Umbilical cord (tissue), 2 donors: ENCODE results near the gene LGI1. TPM values are rescaled to one million over a fixed set of nuclear protein-coding genes. Genes with fewer than 3 reads are reported as not detected.

Experiments used
- DNase-seq: peaks from one replicate; pipeline ENCODE4 v3.0.0-alpha.2; 2015; ENCODE audit warnings: low spot score
- total RNA-seq: library from RNA; depleted of rRNA; stranded (reverse); fragments of >200 nt; gene quantifications from one replicate; pipeline ENCODE4 v1.2.3, GENCODE V29; 2014; ENCODE audit warnings: low replicate concordance; ENCODE audit not compliant: insufficient read depth

The LGI1 gene
- total RNA-seq: 9.4 TPM

DNA sequence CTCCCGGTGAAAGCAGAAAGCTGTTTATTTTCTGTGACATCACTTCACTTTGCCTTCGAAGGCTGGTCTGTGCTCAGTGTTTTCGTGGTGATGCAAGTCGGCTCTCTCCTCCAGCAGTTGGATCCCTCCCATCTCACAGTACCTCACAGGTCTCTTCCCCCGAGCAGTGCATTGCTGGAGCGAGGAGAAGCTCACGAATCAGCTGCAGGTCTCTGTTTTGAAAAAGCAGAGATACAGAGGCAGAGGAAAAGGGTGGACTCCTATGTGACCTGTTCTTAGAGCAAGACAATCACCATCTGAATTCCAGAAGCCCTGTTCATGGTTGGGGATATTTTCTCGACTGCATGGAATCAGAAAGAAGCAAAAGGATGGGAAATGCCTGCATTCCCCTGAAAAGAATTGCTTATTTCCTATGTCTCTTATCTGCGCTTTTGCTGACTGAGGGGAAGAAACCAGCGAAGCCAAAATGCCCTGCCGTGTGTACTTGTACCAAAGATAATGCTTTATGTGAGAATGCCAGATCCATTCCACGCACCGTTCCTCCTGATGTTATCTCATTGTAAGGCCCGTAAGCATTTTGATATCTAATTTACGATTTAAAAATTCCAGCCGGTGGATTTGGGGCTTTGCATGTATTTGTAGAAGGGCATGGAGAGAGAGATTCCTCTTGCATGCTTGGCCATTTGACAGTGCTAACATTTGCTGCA lies at the start of gene LGI1:
LGI1 (plus strand) TSS at position 136 of the 707 bp plus-strand sequence; CDS start at position 345, 209 bp downstream.
- DNase-seq: peak; percentile 65

DNA sequence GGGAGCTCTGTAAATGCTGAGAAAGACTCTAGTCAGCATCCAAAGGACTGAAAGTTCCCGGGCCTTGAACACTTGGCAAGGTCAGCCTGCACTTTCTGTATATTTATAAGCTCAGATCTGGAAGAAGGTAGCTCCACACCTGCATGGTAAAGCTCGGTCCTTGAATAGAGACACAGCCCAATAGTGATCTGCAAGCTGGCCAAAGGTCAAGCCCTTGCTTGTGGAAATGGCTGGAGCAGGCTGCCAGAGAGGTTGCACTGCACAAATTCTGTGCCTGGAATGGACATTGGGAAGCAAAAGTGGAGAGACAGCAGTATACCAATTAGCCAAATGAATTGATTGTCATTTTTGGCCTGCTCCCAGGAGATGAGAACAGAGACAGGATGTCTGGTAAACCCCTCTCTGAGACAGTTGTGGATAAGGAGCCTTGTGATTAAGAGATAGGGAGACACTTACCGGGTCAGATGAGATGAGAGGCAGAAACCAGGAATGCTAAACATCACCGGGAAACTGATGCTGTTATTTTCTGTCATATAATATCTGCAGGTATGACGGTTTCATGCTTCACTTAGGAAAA lies 47.3 kb upstream of the LGI1 start:
- DNase-seq: peak; percentile 18

DNA sequence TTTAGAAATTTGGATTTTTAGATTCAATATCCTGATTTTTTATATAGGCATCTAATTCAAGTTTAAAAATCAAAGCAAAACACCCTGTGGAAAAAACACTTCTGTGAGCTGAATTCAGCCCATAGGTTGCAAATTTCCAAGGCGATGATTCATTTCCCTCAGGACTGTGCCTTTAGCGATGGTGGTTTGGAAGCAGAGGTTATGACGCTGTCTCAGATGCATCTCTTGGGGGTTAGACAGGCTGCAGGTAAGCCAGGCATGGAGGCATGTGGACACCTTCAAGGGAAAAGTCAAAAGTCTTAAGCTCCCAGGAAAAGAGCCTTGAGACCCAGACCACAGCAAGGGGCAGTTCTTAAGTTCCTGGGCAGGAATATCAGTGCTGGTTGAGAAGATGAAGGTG lies 45.8 kb upstream of the LGI1 start:
- no peak for DNase-seq

DNA sequence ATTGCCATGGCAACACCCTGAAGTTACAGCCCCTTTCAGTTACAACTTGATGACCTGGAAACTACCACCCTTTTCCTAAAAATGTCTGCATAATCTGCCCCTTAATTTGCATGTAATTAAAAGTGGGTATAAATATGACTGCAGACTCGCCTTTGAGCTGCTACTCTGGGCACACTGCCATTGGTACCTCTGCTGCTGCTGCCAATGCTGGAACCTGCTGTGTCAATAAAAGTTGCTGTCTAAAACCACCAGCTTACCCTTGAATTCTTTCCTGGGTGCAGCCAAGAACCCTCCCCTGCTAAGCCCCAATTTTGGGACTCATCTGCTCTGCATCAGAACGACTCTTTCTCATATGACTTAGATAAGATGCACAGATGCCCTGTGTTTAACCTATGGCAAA lies 45.1 kb upstream of the LGI1 start:
- no peak for DNase-seq

DNA sequence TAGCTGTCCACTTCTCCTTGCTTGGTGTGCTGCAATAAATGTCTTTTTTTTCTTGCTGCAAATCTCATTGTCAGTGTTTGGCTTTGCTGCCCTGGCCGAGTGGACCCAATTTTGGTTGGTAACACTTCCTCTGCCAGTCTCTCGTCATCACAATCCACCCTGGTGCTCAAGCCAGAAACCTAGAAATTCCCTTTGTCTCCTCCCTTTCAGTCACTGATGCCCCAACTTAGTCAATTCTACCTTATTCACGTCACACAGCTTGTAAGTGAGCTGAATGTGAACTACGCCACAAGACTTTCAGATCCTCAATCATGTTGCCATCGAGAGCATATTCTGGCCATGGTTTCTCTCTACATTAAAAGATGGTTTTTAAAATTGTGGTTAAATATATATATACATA lies 42.4 kb upstream of the LGI1 start:
- no peak for DNase-seq

DNA sequence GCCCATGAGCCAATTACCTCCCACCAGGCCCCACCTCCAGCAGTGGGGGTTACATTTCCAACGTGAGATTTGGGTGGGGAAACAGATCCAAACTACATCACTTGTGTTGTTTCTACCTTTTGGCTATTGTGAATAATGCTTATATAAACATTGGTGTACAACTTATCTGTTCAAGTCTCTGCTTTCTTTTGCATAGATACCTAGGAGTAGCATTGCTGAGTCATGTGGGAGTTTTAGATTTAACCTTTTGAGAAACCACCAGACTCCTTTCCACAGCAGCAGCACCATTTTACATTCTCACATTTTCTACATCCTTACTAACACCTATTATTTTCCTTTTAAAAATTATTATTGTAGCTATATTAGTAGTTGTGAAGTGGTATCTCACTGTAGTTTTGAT lies 41.0 kb upstream of the LGI1 start:
- no peak for DNase-seq

DNA sequence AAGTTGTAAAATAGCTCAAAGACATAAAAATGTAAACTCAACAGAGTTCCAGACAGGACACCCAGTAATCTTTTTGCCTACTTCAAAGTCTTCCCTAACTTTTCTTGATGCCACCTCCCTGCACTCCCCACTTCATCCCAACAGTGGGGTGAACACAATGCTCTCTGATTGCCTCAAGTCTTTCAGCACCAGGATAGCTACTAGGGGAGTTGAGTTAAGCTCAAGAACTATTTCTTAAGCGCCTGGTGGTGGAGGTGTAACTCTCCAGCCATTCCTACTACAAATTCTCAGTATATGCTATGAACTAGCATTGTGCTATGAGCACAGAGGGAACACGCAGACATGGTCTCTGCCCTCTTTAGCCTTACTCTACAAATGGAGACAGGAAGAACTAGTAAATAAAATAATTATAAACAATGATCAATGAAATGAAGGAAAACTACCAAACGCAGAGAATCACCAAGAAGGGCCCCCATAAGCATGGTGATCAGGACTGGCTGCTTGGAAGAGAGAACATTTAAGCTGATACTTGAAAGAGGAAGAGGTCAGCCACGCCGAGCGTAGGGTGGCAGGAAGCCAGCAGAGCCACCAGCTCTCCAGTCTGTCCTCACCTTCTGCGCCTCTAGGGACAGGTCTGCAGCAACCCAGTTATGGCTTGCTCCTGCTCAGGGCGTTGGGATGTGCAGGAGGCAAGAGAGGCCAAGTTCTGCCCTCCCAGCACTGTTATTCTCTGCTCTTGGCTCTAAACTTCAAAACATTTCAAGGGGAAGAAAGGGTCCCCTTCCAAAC lies 38.6 kb upstream of the LGI1 start:
- no peak for DNase-seq

DNA sequence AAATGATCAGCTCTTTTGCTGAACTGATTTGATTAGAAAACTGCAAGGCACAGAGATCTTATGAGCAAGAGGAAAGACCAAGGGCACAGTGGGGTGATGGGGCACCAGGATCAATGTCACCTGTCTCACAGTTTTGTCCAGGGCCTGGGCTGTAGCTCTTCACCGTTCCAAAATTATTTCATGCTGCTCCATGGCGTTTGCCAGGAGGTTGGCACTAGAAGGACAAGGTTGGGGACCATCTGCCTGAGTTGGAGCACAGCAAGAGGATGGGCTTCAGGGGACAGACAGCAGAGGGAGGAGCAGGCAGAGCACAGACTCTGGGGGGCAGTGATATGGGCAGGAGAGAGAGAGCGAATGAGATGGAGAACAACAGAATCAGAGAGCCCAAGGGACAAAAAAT lies 37.8 kb upstream of the LGI1 start:
- no peak for DNase-seq

DNA sequence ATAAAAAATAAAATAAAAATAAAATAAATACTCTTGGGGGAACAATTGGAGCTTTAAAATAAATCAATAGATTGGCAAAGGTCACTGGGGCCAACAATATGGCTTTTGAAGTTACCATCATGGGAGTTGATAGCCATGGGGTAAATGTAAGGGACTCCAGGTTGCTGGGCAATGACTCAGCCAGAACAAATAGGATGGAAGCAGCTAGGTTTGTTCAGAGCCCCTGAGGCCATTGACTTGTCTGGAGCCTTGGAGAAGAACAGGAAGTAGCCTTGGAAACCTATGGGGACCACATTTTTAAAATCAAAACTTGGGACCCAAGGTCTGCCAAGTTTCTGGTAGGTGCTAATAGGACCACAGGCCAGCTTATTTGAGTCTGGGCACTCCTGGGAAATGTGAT lies 35.2 kb upstream of the LGI1 start:
- no peak for DNase-seq

DNA sequence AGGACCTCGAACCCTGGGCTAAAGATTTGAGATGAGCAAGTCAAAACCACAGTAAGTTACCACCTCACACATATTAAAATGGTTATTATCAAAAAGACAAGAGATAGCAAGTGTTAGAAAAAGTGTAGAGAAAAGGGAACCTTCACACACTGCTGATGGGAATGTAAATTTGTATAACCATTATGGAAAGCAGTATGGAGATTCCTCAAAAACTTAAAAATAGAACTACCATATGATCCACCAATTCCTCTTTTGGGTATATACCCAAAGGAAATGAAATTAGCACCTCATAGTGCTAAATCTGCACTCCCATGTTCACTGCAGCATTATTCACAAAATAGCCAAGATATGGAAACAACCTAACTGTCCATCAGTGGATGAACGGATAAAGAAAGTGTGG lies 34.6 kb upstream of the LGI1 start:
- DNase-seq: no peak

DNA sequence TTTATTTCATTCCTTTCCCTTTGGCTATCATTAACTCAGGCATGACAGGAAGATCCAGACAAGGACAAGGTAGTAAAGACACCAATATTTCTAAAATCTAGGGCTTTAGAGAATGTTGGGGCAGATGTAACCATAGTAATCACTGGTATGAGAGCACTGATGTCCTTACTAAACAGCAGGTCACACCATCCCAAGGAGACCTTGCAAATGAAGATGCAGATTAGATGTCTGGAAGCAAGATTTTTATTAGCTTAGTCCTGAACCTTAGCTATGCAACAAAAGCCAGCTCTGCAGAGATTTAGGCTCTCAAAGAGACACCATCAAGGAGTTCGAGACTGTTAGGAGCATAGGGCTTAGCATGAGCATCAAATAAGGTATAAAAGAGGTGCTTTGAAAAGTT lies 31.7 kb upstream of the LGI1 start:
- no peak for DNase-seq

DNA sequence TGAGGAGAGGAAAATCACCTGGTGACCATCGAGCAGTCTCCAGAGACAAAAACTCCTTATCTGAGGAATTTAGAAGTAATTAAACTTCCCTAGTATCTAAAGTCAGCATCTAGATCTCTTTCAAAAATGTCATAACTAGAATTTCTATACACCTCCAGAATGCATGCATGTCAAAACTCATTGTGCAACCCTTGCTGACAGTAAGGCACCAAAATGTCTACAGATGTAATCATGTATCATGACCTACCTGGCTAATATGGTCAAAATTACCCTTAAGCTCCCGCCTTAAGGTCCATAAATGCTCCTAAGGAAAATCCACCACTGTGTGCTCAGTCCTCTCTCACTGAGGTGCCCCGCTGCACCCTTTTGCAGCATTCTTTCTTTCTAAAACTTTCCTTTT lies 16.4 kb upstream of the LGI1 start:
- DNase-seq: no peak

DNA sequence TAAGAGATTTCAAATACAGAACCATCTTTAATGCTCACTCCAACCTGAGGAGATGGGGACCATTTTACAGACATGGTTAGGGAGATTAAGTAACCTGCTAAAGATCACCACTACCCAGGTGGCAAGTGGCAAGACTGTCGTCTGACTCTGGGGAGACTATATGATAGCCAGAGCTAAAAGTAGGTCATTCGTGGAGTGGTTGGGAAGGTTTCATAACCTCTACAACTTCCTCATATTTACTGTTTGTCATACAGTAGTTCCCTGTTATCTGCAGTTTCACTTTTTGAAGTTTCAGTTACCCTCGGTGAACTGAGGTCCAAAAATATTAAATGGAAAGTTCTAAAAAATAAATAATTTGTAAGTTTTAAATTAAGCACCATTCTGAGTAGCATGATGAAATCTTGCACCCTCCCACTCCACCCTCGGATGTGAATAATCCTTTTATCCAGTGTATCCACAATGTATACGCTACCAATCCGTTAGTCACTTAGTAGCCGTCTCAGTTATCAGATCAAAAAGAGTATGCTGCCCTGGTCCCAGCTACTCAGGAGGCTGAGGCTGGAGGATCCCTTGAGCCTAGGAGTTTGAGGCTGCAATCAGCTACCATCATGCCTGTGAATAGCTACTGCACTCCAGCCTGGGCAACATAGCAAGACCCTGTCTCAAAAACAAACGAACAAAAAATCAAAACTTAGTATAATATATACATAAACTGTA lies 14.9 kb upstream of the LGI1 start:
- no peak for DNase-seq

DNA sequence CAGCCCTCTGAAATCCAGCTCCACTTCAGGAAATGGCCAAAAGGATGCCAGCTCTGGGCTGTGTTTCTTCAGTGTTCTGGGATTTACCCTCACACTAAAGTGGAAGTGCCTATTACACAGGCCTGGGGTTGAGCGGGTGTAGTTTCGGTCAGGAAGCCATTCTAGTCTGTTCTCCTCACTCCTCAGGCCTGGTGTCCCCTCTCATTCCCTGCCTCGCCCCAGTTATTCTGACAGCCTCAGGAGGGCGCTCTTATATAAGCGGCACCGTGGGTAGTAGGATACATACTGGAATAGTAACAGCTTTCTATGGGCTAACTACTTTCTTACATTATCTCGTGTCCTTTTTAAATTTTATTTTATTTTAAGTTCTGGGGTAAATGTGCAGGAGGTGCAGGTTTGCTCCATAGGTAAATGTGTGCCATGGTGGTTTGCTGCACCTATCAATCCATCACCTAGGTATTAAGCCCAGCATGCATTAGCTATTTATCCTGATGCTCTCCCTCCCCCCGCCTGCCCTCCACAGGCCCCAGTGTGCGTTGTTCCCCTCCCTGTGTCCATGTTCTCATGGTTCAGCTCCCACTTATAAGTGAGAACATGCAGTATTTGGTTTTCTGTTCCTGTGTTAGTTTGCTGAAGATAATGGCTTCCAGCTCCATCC lies 12.2 kb upstream of the LGI1 start:
- DNase-seq: peak; percentile 21

DNA sequence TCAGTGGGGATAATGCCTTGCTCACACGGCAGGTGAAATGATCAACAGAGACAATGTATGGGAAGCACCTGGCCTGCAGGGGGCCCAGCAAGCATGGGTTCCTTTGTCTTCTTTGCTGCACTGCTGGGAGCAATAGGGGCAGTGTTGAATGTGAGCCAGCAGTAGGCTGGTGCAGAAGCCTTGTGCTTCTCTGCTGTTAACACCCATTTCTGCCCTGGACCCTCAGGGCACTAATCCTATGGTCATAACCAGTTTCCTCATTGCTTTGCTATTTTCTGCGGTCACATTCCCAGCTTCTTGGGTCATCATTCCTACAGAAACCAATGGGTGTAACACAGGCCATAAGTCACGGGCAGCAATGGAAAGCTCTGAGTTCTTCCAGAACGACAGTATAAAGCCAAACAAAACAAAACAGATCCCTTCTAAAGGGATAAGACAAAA lies 10.9 kb upstream of the LGI1 start:
- DNase-seq: peak; percentile 96

DNA sequence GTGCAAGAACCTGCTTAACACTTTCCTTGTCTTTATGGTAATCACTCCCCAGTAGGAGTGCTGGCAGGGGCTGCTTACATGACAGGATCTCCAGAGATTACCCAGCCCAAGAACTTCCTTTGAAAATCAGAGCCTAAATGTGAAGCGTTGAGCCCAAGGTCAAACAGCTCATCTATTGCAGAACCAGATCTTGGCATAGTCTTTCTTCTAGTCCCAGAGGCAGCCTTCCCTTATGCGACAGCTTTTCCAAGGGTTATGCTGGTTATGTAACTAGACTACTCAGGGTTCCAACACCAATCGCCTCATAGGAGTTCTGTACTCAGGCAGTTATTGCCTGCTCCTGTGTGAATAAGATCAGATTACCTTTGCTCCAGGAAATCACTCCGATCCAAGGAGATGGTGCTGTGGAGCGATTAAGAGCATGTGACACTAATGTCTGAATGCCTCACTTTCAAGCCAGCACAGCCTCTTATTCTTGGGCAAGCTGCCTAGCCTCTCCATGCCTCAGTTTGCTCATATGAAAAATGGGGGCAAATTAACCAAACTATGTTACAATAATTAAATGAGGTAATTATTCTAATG lies 8.4 kb upstream of the LGI1 start:
- DNase-seq: peak; percentile 52

DNA sequence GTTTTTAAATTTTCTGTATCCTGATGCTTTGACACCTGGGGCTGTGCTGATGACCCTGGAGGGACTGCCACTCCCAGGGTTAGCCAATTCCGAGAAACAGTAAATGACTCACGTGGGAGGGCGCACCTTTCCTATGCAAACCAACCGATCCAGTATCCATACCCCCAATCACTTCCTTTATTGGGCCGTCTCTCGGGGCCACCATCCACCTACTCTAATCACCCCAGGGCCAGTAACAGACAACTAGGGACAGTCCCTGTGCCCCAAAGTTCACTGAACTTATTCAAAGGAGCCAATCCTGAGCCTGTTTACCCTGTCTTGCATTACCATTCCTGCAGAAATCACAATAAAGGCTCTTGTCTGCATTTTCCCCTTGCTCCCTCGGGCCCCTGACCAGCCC lies 6.6 kb upstream of the LGI1 start:
- no peak for DNase-seq

DNA sequence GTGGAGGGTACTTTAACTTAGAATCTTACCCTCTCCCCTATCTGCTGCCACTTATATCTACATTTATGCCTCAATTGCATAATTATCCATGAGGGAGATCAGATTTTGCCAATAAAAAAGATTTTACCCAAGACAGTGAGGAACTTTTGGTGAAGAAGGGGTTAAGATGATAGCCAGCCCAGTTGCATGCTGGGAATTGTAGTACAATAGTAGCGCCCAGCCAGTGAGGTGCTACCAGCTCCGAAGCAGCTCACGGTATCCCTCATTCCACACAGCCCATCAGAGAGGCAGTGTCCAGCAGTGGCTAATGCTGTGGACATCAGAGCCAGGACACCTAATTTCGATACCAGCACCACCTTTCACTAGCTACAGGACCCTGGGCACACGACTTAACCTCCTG lies 5.9 kb upstream of the LGI1 start:
- no peak for DNase-seq

DNA sequence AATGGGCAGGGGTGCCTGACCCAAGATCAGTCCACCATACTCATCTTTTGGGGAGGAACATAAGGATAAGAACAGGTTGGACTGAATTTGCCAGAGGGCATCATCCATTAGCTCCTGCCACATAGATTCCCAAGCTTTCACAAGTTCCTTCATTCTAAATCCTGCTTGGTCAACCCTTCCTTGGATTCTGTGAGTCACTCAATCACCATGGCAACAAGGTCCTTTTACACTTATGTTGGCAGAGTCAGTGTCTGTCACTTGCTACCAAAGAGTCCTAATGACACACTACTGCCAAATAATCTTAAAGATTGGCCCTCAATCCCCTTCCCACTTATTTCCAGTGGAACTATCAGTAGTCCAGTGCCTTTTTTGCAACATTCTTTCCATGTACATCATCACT lies 5.0 kb upstream of the LGI1 start:
- no peak for DNase-seq

DNA sequence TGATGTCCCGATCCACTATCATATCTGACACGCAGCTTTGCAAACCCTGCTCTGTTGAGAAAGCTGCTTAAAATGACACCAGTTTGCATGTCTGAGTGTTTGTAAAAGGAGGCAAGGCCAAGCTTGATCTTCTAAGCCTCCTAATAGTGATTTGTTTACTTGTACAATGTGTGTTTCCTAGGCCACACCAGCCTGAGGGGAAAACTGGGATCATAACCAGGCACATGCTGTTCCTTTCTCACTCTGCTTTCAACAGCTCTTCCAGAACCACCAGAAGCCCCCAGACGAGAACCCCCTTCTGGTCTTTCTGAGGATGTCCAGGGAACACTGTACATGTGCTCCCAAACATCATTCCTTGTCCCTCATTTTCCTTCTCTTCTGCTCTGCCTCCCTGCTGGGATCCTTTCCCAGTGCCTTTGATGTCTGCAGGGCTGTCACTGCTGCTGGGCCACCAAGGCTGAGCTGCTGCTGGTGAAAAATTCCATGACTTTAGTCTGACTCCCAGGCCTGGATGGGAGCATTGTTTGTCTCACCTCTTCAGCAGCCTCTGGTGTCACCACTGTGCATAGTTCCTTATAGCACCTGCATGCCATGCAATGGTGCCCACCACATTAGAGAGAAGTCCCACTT lies 4.0 kb upstream of the LGI1 start:
- DNase-seq: no peak

DNA sequence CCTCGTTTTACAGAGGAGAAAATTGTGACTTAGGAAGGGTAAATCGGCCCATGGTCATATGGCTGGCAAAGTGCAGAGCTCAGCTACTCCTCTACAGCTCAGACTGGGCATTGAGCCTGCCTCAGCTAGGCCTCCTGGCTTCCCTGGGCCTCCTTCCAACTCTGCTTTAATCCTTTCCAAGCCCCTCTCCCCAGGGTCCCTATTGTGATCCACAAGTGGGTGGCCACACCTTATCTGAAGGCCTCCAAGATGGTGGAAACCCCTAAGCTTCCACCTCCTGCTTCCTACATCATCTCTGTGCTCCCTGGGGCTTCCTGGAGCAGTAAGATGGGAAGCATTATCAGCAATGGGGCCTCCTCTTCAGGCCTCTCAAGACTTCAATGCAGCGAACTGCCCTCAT lies 3.0 kb upstream of the LGI1 start:
- no peak for DNase-seq
